Right renal pelvis (tissue), 4 donors: ENCODE results near the gene CDC42BPB. TPM values are rescaled to one million over a fixed set of nuclear protein-coding genes. Genes with fewer than 3 reads are reported as not detected.

Source experiments
- DNase-seq, 4 donors: peaks; one replicate each; pipeline ENCODE4 v3.0.0-alpha.2; 2013; ENCODE audit warnings: low read depth in 4 of 4, low spot score in 3 of 4, missing footprints in 1 of 4
- polyA plus RNA-seq, 4 donors: library from polyadenylated mRNA; unstranded; fragments of 120-200 nt; gene quantifications; one replicate each; pipeline ENCODE4 v1.2.1, GENCODE V29; 2013; ENCODE audit not compliant: insufficient read length in 4 of 4

Gene CDC42BPB
- polyA plus RNA-seq, 4 donors = 70.9 to 79.1 (median 75.2) TPM

DNA sequence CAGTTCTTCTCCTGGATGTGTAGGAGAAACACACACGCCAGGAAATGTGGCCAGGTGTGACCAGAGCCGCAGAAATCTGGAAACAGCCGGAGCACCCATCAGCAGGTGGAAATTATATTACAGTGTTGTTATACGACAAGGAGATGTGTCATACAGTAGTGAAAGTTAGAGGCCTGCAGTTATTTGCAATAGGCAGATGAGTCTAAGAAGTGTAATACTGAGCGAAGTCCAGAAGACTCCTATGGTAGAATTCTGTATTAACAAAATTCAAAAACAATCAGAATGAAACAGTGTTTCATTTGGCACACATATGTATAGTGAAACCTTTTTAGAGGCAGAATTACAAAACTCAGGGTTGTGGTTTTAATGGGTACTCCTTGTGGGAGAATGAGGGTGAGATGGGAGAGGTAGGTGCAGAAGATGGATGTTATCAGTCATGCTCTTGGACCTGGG, 174.2 kb downstream of the CDC42BPB start:
- DNase-seq = no peak

Other genes with a start within 250 kb of the CDC42BPB start
- 10 to 100 TPM; 22.4 to 59.4 (median 22.7) TPM for gene AMN, start 134.9 kb downstream of the CDC42BPB start, polyA plus RNA-seq
- not detected for gene LBHD2, start 26.7 kb upstream of the CDC42BPB start, polyA plus RNA-seq
- gene EXOC3L4, start 37.2 kb upstream of the CDC42BPB start, polyA plus RNA-seq = 1 to 10 TPM; 1.5 to 3.8 (median 2.7) TPM
- gene TNFAIP2, start 65.9 kb upstream of the CDC42BPB start, polyA plus RNA-seq = 10 to 100 TPM; 27.8 to 40.0 (median 35.4) TPM